ENCODE data around the gene PPM1H.
"Not testable (repeated sequence)": the region's sequence is repeated elsewhere in the genome, so short reads cannot be mapped to it uniquely, and the experiment has no call there.

The PPM1H gene

DNA sequence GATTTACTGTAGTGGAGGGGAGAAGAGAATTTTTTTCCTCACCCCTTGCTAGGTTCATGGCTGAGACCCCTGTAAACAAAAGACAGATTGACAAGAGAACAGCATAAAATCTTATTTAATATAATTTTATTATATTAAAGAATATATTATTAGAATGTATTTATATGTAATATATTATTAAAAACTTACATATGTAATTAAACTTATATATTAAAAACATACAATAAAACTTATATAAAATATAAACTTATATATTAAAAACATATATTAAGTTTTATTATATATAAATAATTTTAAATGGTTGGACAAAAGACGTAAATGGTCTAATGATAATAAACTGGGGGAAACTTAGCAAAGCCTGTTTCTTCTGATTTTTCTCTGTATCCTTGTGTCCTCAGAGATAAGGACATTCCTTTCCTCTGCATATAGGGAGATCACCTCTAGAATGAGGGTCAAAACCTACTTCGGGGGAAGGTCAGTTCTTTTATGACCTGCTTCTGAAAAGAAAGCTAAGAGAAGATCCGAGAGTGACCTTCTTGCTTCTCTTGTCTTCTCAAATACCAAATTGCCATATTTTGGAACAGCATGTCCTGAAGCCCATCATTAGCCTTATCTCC lies 8.9 kb upstream of the PPM1H start:
- no peak for DNase-seq

DNA sequence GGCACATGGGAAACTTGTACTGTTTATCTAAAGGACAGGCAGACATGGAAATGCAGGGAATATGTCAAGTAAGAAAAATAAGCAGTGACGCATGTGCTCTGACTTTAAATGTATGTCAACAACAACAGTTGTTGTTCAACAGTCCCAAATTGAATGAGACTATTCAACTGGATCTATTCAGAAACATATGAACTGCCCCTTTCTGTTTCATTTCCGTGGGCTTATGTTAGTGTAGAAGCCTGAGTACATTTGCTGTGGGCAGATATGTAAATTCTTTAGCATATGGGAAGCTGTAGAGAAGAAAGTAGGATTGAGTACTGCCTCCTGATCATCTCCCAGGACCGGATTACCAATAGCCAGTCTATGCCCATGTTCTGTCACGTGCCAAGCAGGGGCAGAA lies 7.4 kb upstream of the PPM1H start:
- not testable (repeated sequence) for DNase-seq

GRCh38 chr12:62934239-62934798 lies 631 bp downstream of the PPM1H start:
- DNase-seq: no peak

- no peak for DNase-seq
Measured at GRCh38 chr12:62933602-62934238, 1.2 kb downstream of the PPM1H start.

DNA sequence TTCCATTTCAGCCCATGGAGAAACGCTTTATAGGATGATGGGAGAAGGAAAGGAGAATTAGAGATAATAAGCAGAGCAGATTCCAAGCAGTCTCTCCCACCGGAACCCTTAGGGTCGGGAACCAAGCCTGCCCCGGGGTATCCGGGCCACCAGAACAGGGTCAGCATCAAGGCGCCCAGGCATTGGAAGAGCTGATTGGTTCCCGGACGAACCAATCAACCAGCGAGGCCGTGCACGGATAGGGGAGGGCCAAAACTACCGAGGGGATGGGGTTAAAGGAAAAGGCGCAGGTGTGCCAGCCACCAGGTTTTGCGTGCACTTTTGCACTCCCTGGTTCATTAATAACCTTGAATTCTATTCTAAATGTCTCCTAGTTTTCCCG lies 1.7 kb downstream of the PPM1H start:
- DNase-seq: no peak

DNA sequence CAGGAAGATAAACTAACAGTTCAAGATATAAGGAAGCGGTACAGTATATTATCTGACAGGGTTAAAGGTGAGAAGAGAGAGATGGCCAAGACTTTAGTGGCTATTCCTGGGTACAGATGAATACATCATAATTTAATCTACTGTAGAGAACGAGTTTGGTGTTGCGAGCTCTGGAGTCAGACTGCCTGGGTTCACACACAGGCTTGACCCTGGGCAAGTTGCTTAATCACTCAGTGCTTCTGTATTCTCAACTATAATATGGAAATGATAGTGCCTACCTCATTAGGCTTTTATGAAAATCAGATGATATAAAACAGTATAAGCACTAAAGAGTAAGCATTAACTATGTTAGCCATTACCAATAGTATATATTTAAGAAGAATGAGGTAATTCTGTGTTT lies 3.5 kb downstream of the PPM1H start:
- DNase-seq: no peak

- no peak for DNase-seq
Measured at GRCh38 chr12:62930546-62931425, 4.2 kb downstream of the PPM1H start.

- no peak for DNase-seq
Measured at GRCh38 chr12:62928632-62929031, 6.3 kb downstream of the PPM1H start.

GRCh38 chr12:62925680-62926079 lies 9.3 kb downstream of the PPM1H start:
- no peak for DNase-seq

GRCh38 chr12:62924084-62924483 lies 10.9 kb downstream of the PPM1H start:
- DNase-seq: no peak

- DNase-seq: no peak
Measured at GRCh38 chr12:62922539-62922938, 12.4 kb downstream of the PPM1H start.

DNA sequence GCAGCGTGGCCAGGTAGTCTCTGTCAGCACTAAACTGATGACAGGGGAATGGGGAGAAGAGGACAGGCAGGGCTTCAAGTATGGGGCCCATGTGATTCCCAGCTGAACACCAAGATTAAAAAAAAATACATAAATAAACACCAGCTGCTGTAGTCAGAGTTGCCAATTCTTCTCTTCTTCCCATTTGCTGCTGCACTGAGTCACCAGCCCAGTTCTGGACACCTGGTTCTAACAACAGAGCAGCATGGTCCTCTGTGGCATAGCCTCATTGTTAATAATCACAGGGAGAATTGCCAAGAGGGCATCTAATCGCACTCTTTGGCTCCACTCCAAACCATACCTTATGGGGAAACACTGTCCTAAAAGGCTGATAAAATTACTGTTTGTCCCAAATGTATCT lies 15.1 kb downstream of the PPM1H start:
- DNase-seq: no peak

DNA sequence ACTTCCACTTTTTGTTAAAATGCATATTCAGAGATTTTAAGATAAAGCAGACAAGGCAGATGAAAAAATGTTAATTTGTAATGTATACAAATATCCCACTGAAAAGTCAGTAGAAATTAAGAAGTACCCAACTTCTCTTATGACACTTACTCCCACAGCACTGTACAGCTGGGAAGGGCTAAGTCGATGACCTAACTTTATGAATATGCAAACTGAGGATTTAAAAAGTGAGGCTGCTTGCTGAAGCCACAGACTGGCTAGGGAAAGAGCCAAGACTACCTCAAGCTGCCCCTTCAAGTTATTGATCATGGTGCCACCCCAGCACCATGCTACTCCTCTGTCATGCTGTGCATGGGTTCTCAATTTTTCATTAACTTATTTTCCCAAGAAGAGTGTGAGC lies 17.0 kb downstream of the PPM1H start:
- no peak for DNase-seq

GRCh38 chr12:62916632-62917425 lies 18.1 kb downstream of the PPM1H start:
- no peak for DNase-seq

DNA sequence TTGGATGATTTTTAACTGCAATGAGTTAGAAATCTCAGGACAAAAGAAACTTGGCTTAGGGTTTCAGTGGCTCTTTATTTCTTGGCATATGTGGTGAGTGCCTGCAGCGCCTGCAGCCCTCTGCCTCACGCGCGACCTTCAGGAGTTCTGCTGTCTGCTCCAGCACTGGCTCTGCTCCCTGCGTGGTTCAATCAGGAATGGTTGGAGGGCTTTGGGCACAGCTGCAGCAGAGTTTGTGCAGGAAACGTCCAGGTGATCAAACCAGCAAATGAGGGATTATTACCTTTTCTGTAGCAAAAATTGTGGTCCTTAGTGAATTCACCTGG lies 19.8 kb downstream of the PPM1H start:
- DNase-seq: no peak

GRCh38 chr12:62914443-62915203 lies 20.3 kb downstream of the PPM1H start:
- DNase-seq: no peak

- no peak for DNase-seq
Measured at GRCh38 chr12:62913380-62913779, 21.6 kb downstream of the PPM1H start.

DNA sequence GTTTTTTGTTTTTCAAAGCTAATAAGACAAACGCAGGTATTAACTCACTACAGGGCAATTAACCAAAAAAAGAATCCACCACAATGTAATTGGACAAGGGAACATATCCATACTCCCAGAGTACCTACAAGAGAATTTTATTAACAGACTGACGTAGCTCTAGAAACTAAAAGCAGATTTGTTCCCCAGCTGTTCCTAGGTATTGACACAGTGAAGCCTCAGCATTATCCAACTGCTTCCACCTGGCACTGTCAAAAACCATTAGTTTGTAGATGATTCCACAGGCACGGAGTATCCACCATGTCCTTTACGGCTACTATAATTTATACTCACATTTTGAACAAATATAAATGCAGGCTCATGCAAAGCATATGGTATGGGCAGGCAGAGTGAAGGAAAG lies 22.3 kb downstream of the PPM1H start:
- DNase-seq: no peak

DNA sequence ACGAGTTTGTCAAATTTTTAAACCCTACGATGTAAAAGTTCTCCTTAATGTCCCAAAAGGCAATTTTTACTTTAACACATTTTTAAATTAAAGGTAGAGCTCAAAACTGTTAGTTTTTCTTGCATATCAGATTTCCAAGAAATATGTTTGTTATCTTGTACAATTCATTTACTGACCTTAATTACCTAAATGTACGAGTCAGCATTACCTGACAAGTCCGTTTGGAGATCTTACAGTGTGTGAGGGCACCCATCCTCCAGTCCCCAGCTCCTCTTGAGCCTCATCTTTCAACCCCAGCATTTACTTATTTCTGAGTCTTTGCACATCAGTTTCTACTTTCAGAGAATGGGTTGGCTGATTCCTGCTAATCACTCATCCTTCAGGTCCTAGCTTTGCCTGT lies 23.7 kb downstream of the PPM1H start:
- DNase-seq: no peak

DNA sequence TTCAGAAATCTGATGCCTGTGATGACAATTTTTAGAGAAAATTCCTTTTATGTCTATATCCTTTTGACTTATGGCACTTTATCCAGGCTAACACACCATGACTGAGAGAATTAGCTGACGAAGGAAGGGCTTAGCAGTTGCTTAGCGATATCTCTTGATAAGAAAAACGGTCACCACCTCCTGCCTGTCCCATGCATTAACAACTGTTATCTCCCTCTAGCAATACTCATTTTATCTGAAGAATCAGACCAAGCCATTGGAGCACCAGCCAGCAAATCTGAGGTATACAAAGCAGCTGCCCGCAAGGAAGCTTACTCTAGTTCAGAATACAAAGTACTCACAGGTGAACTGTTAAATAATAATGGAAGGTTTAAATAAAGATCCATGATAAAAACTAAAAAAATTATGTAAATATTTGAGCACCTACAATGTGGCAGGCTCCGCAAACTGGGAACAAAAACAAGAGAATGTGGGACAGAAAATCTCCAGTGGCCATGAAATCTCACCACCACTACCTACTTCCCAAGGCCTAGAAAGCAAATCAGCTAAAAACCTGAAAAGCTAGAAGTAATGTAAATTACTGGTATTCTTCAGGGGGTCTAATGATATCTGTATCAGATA lies 24.3 kb downstream of the PPM1H start:
- no peak for DNase-seq

- DNase-seq: no peak
Measured at GRCh38 chr12:62909340-62909739, 25.6 kb downstream of the PPM1H start.

GRCh38 chr12:62908674-62909073 lies 26.3 kb downstream of the PPM1H start:
- DNase-seq: no peak
